ENCODE measurements around the gene UNC5A. TPM values are rescaled to one million over a fixed set of nuclear protein-coding genes. Genes with fewer than 3 reads are reported as not detected.

Gene UNC5A
- total and polyA plus RNA-seq, 7 donors, result 0.03 to 0.25 (median 0.10) TPM; not detected in 4

GRCh38 chr5:176798086-176798876, 12.1 kb upstream of the UNC5A start:
- no peak overlapping the region for H3K4me3 ChIP-seq
- H3K4me1 ChIP-seq, result no peaks in the 10 kb centered on the region
- ATAC-seq (no peak), DNase-seq (no peak)
- peaks cover 0 to 56% (median 15%) of the 10 kb centered on the region in 3 donors for H3K27me3 ChIP-seq (ENCODE audit: insufficient read depth in 3 of 3, low read length in 2 of 3)
- H3K27ac ChIP-seq, result no peak overlapping the region
- TF ChIP-seq CTCF (IDR thresholded peaks at IDR 0.05), result no peak
- no peaks in the 10 kb centered on the region for H3K36me3 ChIP-seq (ENCODE audit: insufficient read depth in 1 of 2, low read depth in 1 of 2)
- 81 to 84% (median 83%) methylated on average over 30 to 33 of the region's 33 CpGs for WGBS, 3 donors
- intact Hi-C loops (cut with DNase I), result no loop called here
- no peaks in the 10 kb centered on the region for H3K9me3 ChIP-seq

GRCh38 chr5:176798949-176799348, 11.4 kb upstream of the UNC5A start:
- peaks cover 0 to 51% (median 15%) of the 10 kb centered on the region in 3 donors for H3K27me3 ChIP-seq (ENCODE audit: insufficient read depth in 3 of 3, low read length in 2 of 3)

GRCh38 chr5:176799488-176799887, 10.9 kb upstream of the UNC5A start:
- 80 to 87% (median 83%) methylated on average over 12 of the region's 12 CpGs for WGBS, 3 donors
- no peak for ATAC-seq
- intact Hi-C loops (cut with DNase I), result no loop called here

More at GRCh38 chr5:176798949-176799348, 11.4 kb upstream of the UNC5A start:
- H3K4me3 ChIP-seq, result no peak overlapping the region
- no peak overlapping the region for H3K27ac ChIP-seq
- ATAC-seq, result no peak
- no peak for DNase-seq
- WGBS, 3 donors, result 78 to 80% (median 79%) methylated on average over 12 of the region's 12 CpGs
- H3K9me3 ChIP-seq, result no peaks in the 10 kb centered on the region
- intact Hi-C loops (cut with DNase I), result no loop called here
- no peaks in the 10 kb centered on the region for H3K4me1 ChIP-seq
- no peaks in the 10 kb centered on the region for H3K36me3 ChIP-seq (ENCODE audit: insufficient read depth in 1 of 2, low read depth in 1 of 2)
- TF ChIP-seq CTCF (IDR thresholded peaks at IDR 0.05), result no peak

DNA sequence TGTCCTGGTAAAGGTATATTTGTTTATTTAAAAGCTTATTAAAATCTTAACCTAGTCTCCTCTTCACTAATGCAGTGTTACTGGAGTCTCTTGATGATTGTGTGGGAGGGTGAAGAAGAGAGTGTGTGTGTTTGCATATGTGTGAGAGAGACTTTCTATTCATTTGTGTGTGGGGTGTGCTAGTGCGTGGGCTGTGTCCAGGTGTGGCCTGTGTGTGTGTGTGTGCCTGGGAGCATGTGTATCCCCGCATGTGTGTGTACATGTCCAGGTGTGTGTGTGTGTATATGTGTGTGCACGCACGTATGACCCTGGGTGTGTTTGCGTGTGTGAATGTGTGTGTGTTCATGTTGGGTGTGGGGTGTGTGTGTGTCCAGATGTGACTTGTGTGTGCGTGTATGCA, 10.3 kb upstream of the UNC5A start:
- WGBS, 3 donors, result 91 to 95% (median 92%) methylated on average over 6 of the region's 6 CpGs
- no peak for TF ChIP-seq CTCF (IDR thresholded peaks at IDR 0.05)
- no peaks in the 10 kb centered on the region for H3K4me1 ChIP-seq

More at GRCh38 chr5:176799488-176799887, 10.9 kb upstream of the UNC5A start:
- no peaks in the 10 kb centered on the region for H3K9me3 ChIP-seq
- H3K4me1 ChIP-seq, result no peaks in the 10 kb centered on the region
- no peak for TF ChIP-seq CTCF (IDR thresholded peaks at IDR 0.05)
- no peak for DNase-seq
- no peaks in the 10 kb centered on the region for H3K36me3 ChIP-seq (ENCODE audit: insufficient read depth in 1 of 2, low read depth in 1 of 2)
- no peak overlapping the region for H3K27ac ChIP-seq
- no peak overlapping the region for H3K4me3 ChIP-seq
- peaks cover 0 to 51% (median 15%) of the 10 kb centered on the region in 3 donors for H3K27me3 ChIP-seq (ENCODE audit: insufficient read depth in 3 of 3, low read length in 2 of 3)

More for the DNA sequence above, 10.3 kb upstream of the UNC5A start:
- Histone ChIP-seq H3K36me3 (ENCODE audit: insufficient read depth in 1 of 2, low read depth in 1 of 2) (no peaks in the 10 kb centered on the region), H3K27me3 (ENCODE audit: insufficient read depth in 3 of 3, low read length in 2 of 3) (peaks cover 0 to 50% (median 14%) of the 10 kb centered on the region in 3 donors), H3K9me3 (no peaks in the 10 kb centered on the region), H3K4me3 (no peak overlapping the region), H3K27ac (no peak overlapping the region)
- ATAC-seq (no peak), DNase-seq (no peak)
- intact Hi-C loops (cut with DNase I), result no loop called here
